HCEC 1CT (cell line): ENCODE results near the gene PAGE2.
A peak's percentile ranks its signal among the peaks of the same experiment; 100 is the strongest.
"Not testable (repeated sequence)": the region's sequence is repeated elsewhere in the genome, so short reads cannot be mapped to it uniquely, and the experiment has no call there.

ENCODE experiments used
- DNase-seq: peaks from one replicate; pipeline ENCODE4 v3.0.0-alpha.2; 2017

Gene PAGE2

GRCh38 chrX:55088795-55089489, at the start of gene PAGE2:
PAGE2 (plus strand) TSS chrX:55089018; CDS start chrX:55090021, 1,003 bp downstream.
- no peak for DNase-seq

- DNase-seq, result peak; percentile 1
Measured at GRCh38 chrX:55039471-55039870, 49.3 kb upstream of the PAGE2 start.

GRCh38 chrX:55041514-55041913, 47.3 kb upstream of the PAGE2 start:
- DNase-seq, result no peak

GRCh38 chrX:55050599-55050998, 38.2 kb upstream of the PAGE2 start:
- not testable (repeated sequence) for DNase-seq

DNA sequence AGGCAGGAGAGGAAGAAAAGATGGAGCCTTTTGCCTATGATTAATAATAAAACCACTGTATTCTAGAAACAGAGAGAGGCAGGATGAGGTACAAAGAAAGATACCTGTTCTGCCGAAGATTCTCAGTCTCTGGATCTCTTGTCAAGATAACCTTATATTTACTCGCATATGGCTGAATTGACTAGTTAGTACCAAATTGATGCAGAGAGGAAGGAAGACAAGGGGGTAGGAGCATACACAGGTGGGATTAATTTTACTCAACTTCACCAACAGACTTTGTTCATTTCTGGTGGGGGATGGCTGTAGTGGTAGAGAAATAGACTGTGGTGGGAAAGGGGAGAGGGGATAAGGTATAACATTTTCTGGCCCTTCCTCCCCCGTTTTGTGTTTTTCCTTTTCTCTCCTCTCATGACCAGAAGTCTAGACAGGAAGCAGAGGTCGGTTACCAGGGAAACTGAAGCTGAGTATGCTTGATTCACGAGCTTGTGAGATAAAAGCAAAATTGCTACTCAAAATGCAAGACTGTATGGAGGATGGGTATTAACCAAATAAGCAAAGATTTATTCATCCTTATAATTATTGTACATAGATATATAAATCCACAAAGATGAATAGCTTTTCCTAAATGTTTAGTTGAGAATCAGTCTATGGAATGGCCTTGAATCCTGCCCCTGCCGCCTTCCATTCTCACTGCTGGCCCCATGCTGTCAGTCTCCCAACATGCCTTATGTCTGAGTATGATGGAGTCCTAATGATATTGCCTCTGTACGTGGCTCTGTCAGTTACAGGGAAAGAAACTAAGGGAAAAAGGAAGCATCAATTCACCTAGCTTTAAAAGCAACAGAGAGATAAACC, 31.8 kb upstream of the PAGE2 start:
- DNase-seq, result no peak

DNA sequence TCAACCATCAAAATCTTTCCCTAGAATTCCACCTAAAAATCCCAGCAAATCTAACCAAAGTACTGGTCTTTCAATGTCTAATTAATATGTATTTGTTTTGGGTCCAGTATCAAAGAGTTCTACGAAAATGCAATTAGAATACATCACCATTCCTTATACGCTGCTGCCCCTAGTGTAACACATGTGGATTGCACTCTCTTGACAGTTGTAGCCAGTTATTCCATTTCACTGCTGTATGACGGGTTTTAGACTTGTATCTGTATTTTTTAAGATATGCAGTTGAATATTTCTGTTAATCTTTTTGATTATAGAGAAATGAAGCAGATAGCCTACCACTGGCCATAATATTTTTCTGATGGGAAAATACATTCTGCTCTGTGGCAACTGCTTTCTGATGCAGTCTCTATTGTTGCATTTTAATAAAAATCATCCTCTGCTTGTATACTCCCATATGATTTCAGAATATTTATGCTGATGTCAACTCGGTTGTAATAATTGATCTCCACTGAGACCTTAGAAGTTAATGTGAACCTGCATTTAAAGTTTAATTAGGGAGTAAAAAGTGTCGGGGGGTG, 31.1 kb upstream of the PAGE2 start:
- DNase-seq, result peak; percentile 19

GRCh38 chrX:55067180-55067579, 21.6 kb upstream of the PAGE2 start:
- not testable (repeated sequence) for DNase-seq

DNA sequence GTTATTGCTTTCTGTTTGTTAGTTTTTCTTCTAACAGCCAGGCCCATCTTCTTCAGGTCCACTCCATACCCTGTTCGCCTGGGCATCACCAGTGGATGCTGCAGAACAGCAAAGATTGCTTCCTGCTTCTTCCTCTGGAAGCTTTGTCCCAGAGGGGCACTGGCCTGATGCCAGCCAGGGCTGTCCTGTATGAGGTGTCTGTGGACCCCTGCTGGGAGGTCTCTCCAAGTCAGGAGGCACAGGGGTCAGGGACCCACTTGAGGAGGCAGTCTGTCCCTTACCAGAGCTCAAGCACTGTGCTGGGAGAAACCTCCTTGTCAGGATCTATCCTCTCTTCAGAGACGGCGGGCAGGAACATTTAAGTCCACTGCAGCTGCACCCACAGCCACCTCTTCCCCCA, 16.5 kb upstream of the PAGE2 start:
- DNase-seq, result no peak

DNA sequence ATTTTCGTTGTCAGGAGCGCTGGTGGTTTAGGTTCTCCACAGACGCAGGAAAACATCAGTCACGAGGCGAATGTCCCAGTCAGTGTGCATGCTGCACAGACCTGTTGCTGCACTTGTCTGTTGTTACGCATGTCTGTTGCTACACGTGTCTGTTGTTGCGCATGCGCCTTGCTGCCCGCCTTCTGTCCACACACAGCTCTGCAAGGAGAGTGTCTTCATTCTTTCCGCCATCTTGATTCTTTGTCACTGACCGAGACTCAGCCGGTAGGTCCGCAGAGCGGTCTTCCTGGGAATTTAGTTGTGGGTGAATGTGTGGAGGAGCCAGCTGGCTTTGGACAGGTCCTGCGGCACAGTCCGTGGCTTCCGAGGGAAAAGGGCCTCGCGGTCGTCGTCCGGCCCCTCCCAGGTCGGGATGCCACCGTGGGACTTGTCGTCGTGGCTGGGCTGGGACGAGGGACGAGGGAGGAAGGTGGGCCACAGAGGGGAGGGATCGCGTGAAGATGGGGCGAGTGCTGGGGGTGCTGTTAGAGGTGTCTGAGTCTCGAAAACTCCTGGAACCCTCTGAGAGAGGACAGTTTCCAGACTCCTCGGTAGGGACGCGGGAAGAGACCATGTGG, 13.9 kb upstream of the PAGE2 start, which contains the start of gene PAGE2B:
Gene PAGE2B, plus strand, starts transcription at position 180 of the 617 bp plus-strand sequence. CDS start 1,012 bp downstream, outside the sequence.
- no peak for DNase-seq

GRCh38 chrX:55098691-55099090, 9.9 kb downstream of the PAGE2 start:
- no peak for DNase-seq

DNA sequence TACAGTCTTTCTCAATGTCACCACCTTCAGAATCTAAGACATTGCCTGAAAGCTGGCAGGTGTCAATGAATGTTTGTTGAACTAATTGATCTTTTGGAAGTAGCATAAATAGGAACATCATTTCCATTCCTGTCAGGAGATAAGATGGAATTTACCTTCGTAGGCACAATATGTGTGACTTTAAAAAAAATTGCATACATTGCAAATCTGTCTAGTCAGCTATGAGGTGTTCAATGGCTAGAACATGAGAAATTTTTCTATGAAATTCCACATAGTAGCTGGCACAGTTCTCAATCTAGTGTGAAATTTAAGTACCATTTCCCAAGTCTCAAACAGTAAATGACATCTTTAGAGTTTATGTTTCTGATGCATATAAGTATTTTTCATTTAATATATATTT, 10.3 kb downstream of the PAGE2 start:
- DNase-seq, result no peak

- DNase-seq, result no peak
Measured at GRCh38 chrX:55102754-55103153, 13.9 kb downstream of the PAGE2 start.

- no peak for DNase-seq
Measured at GRCh38 chrX:55107262-55107661, 18.4 kb downstream of the PAGE2 start.

DNA sequence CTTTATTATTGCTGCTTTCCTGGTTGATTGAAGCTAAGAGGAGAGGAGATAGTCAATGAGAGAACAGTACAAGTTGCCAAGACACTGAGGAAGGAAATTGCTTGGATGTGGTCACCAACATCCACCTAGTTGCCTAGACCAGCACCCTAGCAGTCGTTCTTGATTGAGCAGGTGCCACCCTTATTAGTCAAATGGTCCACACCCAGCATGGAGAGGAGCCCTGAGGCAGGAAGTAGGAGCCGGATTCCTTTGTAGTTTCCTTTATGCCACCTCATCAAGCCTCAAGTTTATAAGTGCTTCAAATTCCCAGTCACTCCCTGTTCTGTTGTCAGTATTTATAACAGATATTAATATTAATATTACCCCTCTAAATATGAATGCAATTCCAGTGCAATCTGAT, 19.1 kb downstream of the PAGE2 start:
- no peak for DNase-seq

DNA sequence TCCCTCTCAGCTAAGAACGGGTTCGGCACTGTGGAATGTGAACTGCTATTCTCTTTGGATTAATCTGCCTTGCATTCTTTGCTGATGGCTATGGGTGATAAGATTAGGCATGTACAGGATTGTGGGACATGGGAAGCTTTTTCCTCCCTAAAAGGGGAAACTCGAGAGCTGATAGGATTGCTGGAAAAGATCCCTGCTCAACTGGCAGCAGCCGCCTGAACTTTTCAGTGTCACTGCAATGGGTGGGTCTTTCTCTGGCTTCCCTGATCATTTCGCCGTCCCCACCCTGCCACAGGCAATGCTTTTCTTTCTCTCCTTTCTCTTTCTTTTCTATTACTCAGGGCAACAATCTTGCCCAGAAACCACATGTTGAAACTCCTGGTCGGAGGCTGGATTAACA, 20.5 kb downstream of the PAGE2 start:
- no peak for DNase-seq

GRCh38 chrX:55111578-55112254, 22.9 kb downstream of the PAGE2 start:
- no peak for DNase-seq

- DNase-seq, result not testable (repeated sequence)
Measured at GRCh38 chrX:55116589-55116988, 27.8 kb downstream of the PAGE2 start.

DNA sequence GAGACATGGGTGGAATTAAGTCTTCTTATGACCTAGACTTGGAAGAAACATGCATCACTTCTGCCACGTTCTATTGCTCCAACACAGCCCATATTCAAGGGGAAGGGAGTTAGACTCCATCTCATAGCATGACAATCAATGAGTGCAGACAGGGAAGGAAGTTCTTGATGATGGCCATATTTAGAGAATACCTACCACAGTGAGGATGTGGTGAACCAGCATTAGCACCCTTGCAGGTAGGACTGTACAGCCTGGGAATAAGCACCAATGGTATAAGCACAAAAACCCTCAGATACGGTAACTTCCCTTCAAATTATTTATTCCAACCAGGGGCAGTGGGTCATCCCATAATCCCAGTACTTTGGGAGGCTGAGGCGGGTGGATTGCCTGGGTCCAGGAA, 29.8 kb downstream of the PAGE2 start:
- DNase-seq, result no peak

DNA sequence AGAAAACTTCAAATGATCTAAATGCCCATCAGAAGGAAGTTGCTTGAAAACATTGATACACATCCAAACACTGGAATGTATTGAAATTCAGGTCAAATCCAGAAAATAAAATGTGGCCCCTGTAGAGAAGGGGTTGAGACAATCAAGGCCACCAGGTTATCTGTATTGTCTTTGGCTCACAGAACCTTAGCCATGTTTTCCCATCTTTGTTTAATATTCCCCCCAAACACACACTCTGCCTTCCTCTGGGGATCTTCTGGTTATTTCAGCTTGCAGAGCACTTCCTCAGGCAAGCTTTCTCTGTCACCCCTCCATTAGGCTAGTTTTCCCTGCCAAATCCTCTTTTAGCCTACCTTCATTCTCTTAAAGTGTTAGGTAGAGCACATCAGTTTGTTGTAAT, 30.5 kb downstream of the PAGE2 start:
- no peak for DNase-seq

DNA sequence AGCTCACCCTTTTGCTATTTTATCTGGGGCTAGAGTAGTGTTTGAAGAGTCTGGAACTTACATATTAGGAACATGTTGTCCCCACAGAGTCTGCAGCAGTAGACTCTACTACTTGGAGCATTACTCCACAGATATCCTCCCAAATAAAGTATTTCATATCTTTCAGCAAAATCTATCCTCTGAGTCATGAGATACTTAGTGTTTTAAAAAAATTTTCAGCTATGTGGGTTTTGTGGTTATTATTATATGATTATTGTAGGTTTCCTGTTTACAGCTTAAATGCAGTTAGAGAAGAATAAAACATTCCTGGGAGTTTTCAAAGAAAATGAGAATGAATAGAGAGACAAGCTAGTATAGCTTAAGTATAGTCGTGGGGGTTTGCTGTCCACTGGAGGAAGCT, 30.9 kb downstream of the PAGE2 start:
- peak; percentile 29 for DNase-seq

DNA sequence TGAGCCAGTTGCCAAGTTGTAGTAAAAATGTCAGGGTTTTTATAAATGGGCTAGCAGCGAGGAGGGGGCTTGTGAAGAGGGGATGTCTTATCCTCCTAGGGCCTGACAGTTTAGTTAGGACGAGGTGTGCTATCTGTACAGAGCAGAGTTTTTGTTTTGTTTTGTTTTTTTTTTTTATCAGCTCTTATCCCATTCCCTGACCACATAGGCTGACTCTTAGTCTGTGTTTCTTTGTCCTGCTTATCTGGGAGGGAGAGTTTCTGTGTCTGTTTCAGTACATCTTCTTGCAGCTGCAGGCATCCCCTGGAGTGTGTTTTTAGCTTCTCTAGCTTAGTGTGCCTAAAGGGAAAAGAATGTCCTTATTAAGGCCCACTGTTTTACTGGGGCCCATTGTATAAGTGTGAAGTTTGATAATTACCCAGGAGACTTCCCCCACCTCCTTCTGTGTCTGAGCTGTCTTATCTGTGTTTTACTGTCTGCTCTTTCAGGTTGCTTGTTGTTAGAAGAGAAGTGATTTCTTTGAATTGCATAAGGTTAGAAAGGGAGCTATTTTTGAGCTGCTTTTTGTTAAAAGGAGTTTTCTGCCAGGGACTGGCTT, 32.0 kb downstream of the PAGE2 start:
- DNase-seq, result no peak

DNA sequence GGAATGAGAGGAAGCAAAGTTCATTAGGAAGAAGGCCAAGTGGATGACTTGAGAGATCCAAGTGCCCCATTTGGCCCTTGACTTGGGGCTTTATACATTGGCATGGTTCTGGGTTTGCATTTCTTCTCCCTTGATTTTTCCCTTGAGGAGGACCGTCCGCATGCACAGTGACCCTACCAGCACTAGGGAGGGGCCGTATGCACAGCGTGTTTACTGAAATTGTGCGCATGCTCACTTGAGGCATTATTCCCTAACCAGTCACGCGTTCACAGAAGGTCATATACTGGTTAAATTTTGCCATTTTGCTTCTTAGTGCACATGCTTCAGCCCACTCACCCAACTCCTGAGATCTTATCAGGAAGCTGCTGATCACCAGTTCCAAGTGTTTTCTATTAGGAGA, 35.1 kb downstream of the PAGE2 start:
- no peak for DNase-seq
